ENCODE data around the gene IGFL3. TPM values are rescaled to one million over a fixed set of nuclear protein-coding genes. Genes with fewer than 3 reads are reported as not detected.

Gene IGFL3
- total RNA-seq, 1 donor from 2014 or later: not detected

DNA sequence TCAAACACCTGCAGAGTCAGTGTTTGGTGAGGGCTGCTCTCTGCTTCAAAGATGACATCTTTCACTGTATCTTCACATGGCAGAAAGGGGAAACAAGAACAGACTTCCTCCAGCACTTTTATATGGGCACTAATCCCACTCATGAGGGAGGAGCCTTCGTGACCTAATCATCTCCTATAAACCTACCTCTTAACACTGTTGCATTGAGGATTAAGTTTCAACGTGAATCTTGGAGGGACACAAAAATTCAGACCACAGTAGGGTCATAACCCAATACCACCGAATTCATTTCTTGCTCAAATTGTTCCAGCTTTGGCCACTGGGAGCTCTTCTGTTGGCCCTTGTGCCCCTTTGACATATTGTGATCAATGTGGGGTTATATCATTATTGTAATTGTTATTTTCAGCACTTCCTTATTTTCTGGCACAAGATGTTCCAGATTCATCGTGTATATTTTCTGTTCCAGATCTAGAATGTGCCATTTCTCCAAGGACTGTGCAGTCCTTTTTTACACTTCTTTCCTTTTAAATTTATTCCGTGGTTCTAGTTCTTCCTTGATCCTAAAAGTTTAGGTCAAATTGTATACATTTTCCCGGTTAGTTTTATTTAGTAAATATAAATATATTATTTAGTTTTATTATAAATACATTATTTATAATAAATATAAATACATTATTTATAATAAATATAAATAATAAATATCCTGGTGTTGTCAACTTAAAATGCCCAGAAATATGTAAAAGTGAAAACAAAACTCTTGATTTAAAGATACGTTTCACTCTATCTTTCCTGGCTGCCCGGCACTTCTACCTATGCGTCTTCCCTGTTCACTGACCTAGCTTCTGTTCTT lies 48.2 kb downstream of the IGFL3 start:
- ATAC-seq: no peak

DNA sequence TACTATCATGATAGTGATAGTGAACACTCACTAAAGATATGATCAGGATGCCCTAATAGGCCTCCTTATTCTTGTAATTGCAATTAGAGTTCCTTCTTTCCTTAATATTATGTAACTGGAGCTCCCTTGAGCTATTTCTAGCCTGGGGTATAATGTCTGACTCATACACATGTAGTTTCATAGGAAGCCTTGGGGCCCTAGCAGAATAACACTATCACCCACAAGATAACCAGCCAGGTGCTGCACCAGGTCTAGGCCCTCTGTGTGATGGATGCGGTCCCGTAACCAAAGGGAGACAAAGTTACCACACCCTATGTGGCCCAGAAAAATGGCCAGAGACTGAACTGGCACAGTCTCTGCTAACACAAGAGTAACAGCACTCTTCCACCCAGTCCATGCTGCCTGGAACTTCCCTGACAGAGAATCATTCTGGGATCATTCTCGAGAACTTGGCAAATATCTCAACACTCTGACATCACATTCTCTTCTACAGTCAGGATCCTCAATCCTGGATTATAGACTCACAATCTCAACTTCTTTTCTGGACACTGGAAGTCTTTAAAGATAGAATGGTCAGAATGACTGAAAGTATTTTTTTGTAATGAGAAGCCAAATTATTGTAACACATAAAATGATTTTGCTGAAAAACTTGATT lies 51.1 kb downstream of the IGFL3 start:
- ATAC-seq: no peak

Other genes with a start within 250 kb of the IGFL3 start
- gene IRF2BP1, start 238.5 kb downstream of the IGFL3 start, total RNA-seq: 10.0 TPM
- gene MYPOP, start 222.1 kb downstream of the IGFL3 start, total RNA-seq: 3.7 TPM
- gene NANOS2, start 209.9 kb downstream of the IGFL3 start, total RNA-seq: not detected
- 0.40 TPM for gene NOVA2, start 150.8 kb downstream of the IGFL3 start, total RNA-seq
- 9.1 TPM for gene CCDC61, start 129.2 kb downstream of the IGFL3 start, total RNA-seq
- gene PGLYRP1, start 101.6 kb downstream of the IGFL3 start, total RNA-seq: not detected
- 0.24 TPM for gene IGFL4, start 83.7 kb downstream of the IGFL3 start, total RNA-seq
- gene IGFL2, start 23.6 kb upstream of the IGFL3 start, total RNA-seq: 2.3 TPM
- 20.2 TPM for gene IGFL1, start 105.1 kb upstream of the IGFL3 start, total RNA-seq
- 4.0 TPM for gene HIF3A, start 172.4 kb upstream of the IGFL3 start, total RNA-seq
- 31.0 TPM for gene PPP5C, start 222.4 kb upstream of the IGFL3 start, total RNA-seq